Peyer's patch (tissue), 4 donors: ENCODE results near the gene RNF157. TPM values are rescaled to one million over a fixed set of nuclear protein-coding genes. Genes with fewer than 3 reads are reported as not detected.
"Not testable (repeated sequence)": the region's sequence is repeated elsewhere in the genome, so short reads cannot be mapped to it uniquely, and the experiment has no call there.

Experiments used
- DNase-seq, 3 donors: peaks; one replicate each; pipeline ENCODE4 v3.0.0-alpha.2; 2017 to 2019
- H3K27ac ChIP-seq, 4 donors: fragments of 200-600 bp; sonication (generic); one replicate each; pipeline ENCODE4 v1.5.1; 2016 to 2019
- H3K27me3 ChIP-seq, 2 donors: fragments of 200-600 bp; sonication (generic); one replicate each; pipeline ENCODE4 v1.5.1; 2019
- H3K36me3 ChIP-seq, 3 donors: fragments of 200-600 bp; sonication (generic); one replicate each; pipeline ENCODE4 v1.5.1; 2016 to 2019
- H3K4me1 ChIP-seq, 4 donors: fragments of 200-600 bp; sonication (generic); one replicate each; pipeline ENCODE4 v1.5.1; 2016 to 2019
- H3K4me3 ChIP-seq, 4 donors: fragments of 200-600 bp; sonication (generic); 1 replicate in 3 of 4; 2 replicates in 1 of 4; pipeline ENCODE4 v1.5.1; 2016 to 2019; ENCODE audit warnings: mild to moderate bottlenecking in 1 of 4
- H3K9me3 ChIP-seq, 4 donors: fragments of 200-600 bp; sonication (generic); one replicate each; pipeline ENCODE4 v1.5.1; 2016 to 2019; ENCODE audit warnings: mild to moderate bottlenecking in 1 of 4
- CTCF ChIP-seq, 6 experiments: fragments of 450-650 bp in 4 of 6; fragments of 200-600 bp in 2 of 6; sonication (generic) in 1 of 6; IDR thresholded peaks; one replicate each; pipeline ENCODE4 v1.5.1; 2017 to 2019; ENCODE audit warnings: antibody characterized with exemption in 6 of 6, mild to moderate bottlenecking in 3 of 6, moderate library complexity in 1 of 6
- POLR2A ChIP-seq, 2 donors: fragments of 450-650 bp; IDR thresholded peaks; one replicate each; pipeline ENCODE4 v1.5.1; 2017; ENCODE audit warnings: antibody characterized with exemption in 2 of 2, mild to moderate bottlenecking in 2 of 2, moderate library complexity in 2 of 2
- total RNA-seq, 4 donors: library from RNA; depleted of rRNA; stranded (reverse); fragments of >200 nt; gene quantifications; one replicate each; pipeline ENCODE4 v1.1.0, GENCODE V29; 2016

The RNF157 gene
- total RNA-seq, 4 donors from 2014 or later = 73.4 to 115 (median 106) TPM

GRCh38 chr17:76260669-76261068 lies 20.4 kb upstream of the RNF157 start:
- Histone ChIP-seq H3K36me3 (no peaks in the 10 kb centered on the region), H3K9me3 (no peaks in the 10 kb centered on the region), H3K27ac (peak overlapping the region; percentile 10 to 97 (median 84)), H3K4me3 (no peak overlapping the region), H3K4me1 (peaks cover 10 to 48% (median 16%) of the 10 kb centered on the region in 4 donors), H3K27me3 (no peaks in the 10 kb centered on the region)
- no peak for DNase-seq
- TF ChIP-seq POLR2A (IDR thresholded peaks at IDR 0.05) = no peak
- no peak for TF ChIP-seq CTCF (IDR thresholded peaks at IDR 0.05)

- H3K4me3 ChIP-seq = no peak overlapping the region
- H3K36me3 ChIP-seq = no peaks in the 10 kb centered on the region
- TF ChIP-seq POLR2A (IDR thresholded peaks at IDR 0.05) (no peak), CTCF (IDR thresholded peaks at IDR 0.05) (no peak)
- no peaks in the 10 kb centered on the region for H3K9me3 ChIP-seq
- peaks cover 10 to 48% (median 16%) of the 10 kb centered on the region in 4 donors for H3K4me1 ChIP-seq
- peak overlapping the region; percentile 10 to 97 (median 84) for H3K27ac ChIP-seq
- no peaks in the 10 kb centered on the region for H3K27me3 ChIP-seq
- DNase-seq = no peak
Measured at GRCh38 chr17:76260220-76260619, 19.9 kb upstream of the RNF157 start.

- DNase-seq = peak in 2 of 3 donors; percentile 44 to 58
- H3K9me3 ChIP-seq, H3K27ac ChIP-seq, H3K36me3 ChIP-seq, H3K4me3 ChIP-seq, H3K27me3 ChIP-seq: not testable (repeated sequence)
- peaks cover 9 to 49% (median 21%) of the 10 kb centered on the region in 4 donors for H3K4me1 ChIP-seq
- peak; percentile 36 to 59 for TF ChIP-seq POLR2A (IDR thresholded peaks at IDR 0.05)
Measured at GRCh38 chr17:76256430-76257050, 16.2 kb upstream of the RNF157 start.

- DNase-seq = peak in 1 of 3 donors; percentile 39
- H3K4me1 ChIP-seq = peaks cover 10 to 44% (median 21%) of the 10 kb centered on the region in 4 donors
- TF ChIP-seq POLR2A (IDR thresholded peaks at IDR 0.05) = no peak
- TF ChIP-seq CTCF (IDR thresholded peaks at IDR 0.05) = no peak
Measured at GRCh38 chr17:76255801-76256429, 15.6 kb upstream of the RNF157 start.

GRCh38 chr17:76254275-76254674 lies 14.0 kb upstream of the RNF157 start:
- H3K4me3 ChIP-seq = no peak overlapping the region
- peak in 1 of 3 donors; percentile 31 for DNase-seq

More at GRCh38 chr17:76255801-76256429, 15.6 kb upstream of the RNF157 start:
- Histone ChIP-seq H3K36me3 (no peaks in the 10 kb centered on the region), H3K27me3 (no peaks in the 10 kb centered on the region), H3K27ac (no peak overlapping the region), H3K9me3 (no peaks in the 10 kb centered on the region), H3K4me3 (no peak overlapping the region)

GRCh38 chr17:76253841-76254240 lies 13.5 kb upstream of the RNF157 start:
- peak overlapping the region in 1 of 4 donors; percentile 67 for H3K27ac ChIP-seq
- no peak overlapping the region for H3K4me3 ChIP-seq
- H3K9me3 ChIP-seq = no peaks in the 10 kb centered on the region
- no peaks in the 10 kb centered on the region for H3K36me3 ChIP-seq
- TF ChIP-seq POLR2A (IDR thresholded peaks at IDR 0.05) = no peak
- no peak for TF ChIP-seq CTCF (IDR thresholded peaks at IDR 0.05)
- no peaks in the 10 kb centered on the region for H3K27me3 ChIP-seq
- H3K4me1 ChIP-seq = peaks cover 10 to 40% (median 17%) of the 10 kb centered on the region in 4 donors
- peak in 1 of 3 donors; percentile 5 for DNase-seq

More at GRCh38 chr17:76254275-76254674, 14.0 kb upstream of the RNF157 start:
- Histone ChIP-seq H3K4me1 (peaks cover 10 to 41% (median 17%) of the 10 kb centered on the region in 4 donors), H3K27ac (peak overlapping the region in 1 of 4 donors; percentile 67), H3K27me3 (no peaks in the 10 kb centered on the region), H3K9me3 (no peaks in the 10 kb centered on the region), H3K36me3 (no peaks in the 10 kb centered on the region)
- TF ChIP-seq POLR2A (IDR thresholded peaks at IDR 0.05) = no peak

- H3K4me1 ChIP-seq = peaks cover 10 to 34% (median 16%) of the 10 kb centered on the region in 4 donors
- not testable (repeated sequence) for H3K27me3 ChIP-seq, H3K9me3 ChIP-seq, H3K4me3 ChIP-seq, H3K36me3 ChIP-seq
- peak overlapping the region; percentile 47 to 83 (median 72) for H3K27ac ChIP-seq
- peak in 2 of 3 donors; percentile 37 to 49 for DNase-seq
Measured at GRCh38 chr17:76252967-76253766, 12.9 kb upstream of the RNF157 start.
